ENCODE results near the gene LMO7.

Gene LMO7

DNA sequence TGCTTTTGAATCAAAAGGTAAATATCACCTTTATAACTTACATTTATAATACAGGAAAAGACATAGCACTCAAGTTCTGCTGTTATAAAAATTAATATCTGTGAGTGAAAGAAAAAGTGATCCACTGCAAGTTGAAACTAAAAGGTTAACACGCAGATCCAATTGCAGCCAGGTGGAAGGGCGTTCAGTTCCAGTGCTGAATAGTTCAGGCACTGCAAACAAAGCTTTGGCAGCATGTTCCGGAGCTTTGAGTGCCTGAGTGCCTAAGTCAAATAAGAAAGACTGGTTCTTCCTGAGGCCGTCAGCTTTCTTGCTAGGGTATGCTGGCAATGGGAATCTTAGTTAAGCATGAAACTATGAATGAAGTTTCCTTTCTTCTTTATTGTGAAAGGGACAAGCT is 200.3 kb downstream of the LMO7 start:
- H3K9ac ChIP-seq (ENCODE audit: insufficient read length): no peak overlapping the region
- TF ChIP-seq FOXP2 (optimal IDR thresholded peaks at IDR 0.05; ENCODE audit: control extremely low read depth, extremely low read length, insufficient read depth) (no peak), POLR2AphosphoS5 (IDR thresholded peaks at IDR 0.05; ENCODE audit: borderline replicate concordance, low read depth, low read length) (no peak), EZH2 (IDR thresholded peaks at IDR 0.05) (no peak)
- no peaks in the 10 kb centered on the region for H3K9me3 ChIP-seq (ENCODE audit: low read depth, low read length)
- no peak overlapping the region for H3K4me3 ChIP-seq
- DNase-seq (ENCODE audit: low read depth, low spot score): no peak
- H3K27ac ChIP-seq: no peak overlapping the region
- H3K36me3 ChIP-seq (ENCODE audit: insufficient read depth, low read length): peaks cover 28% of the 10 kb centered on the region

DNA sequence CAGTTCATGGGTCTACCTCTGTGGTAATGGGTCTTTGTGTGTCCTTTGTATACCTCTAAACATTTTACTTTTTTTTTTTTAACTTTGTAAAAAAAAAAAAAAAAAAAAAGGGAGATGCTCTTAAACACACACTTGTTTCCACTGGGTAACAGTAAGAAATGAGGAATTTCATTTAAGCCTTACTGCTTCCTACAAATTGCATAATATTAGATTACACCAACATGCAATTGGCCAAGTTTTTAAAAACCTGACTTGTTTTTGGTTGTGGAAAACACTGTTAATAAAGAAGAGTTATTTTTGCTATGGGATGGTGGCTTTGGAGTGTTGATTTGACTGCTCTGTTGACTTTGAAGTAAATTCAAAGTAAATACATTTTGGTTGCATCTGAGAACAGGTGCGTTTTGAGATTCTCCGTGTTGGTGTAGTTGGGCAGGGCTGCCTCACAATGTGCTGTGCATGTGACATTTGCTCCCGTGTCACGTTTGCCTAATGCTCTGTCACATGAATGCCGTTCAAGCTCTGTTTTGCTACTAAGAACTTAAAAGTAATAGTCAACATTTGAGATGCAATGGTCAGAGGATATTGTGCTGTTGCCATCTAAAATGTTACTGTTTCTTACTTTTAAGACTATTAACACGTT is 202.4 kb downstream of the LMO7 start:
- Histone ChIP-seq H3K9ac (ENCODE audit: insufficient read length) (no peak overlapping the region), H3K9me3 (ENCODE audit: low read depth, low read length) (no peaks in the 10 kb centered on the region), H3K4me3 (no peak overlapping the region), H3K27ac (no peak overlapping the region), H3K36me3 (ENCODE audit: insufficient read depth, low read length) (peaks cover 44% of the 10 kb centered on the region)
- TF ChIP-seq FOXP2 (optimal IDR thresholded peaks at IDR 0.05; ENCODE audit: control extremely low read depth, extremely low read length, insufficient read depth) (no peak), POLR2AphosphoS5 (IDR thresholded peaks at IDR 0.05; ENCODE audit: borderline replicate concordance, low read depth, low read length) (no peak), EZH2 (IDR thresholded peaks at IDR 0.05) (no peak)
- no peak for DNase-seq (ENCODE audit: low read depth, low spot score)

DNA sequence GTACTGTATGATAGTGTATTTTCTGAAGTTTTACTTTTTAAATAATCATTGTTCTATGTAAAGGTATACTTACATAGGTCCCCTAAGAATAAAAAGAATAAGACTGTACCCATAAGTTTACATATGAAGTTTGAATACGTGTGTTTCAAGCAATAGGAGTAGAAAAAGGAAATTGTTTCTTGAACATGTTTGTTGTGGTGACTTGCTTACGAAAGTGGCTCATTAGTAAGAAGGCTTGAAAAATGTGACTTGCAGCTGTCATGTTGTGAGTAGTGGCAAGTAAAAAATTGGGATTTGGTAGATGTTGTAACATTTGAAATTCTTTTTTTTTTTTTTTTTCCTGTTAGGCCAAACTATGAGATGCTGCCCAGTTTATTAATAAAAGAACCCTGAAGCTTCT is 203.3 kb downstream of the LMO7 start:
- Histone ChIP-seq H3K27ac (no peak overlapping the region), H3K4me3 (no peak overlapping the region), H3K9me3 (ENCODE audit: low read depth, low read length) (no peaks in the 10 kb centered on the region), H3K36me3 (ENCODE audit: insufficient read depth, low read length) (peaks cover 50% of the 10 kb centered on the region), H3K9ac (ENCODE audit: insufficient read length) (no peak overlapping the region)
- no peak for DNase-seq (ENCODE audit: low read depth, low spot score)
- TF ChIP-seq EZH2 (IDR thresholded peaks at IDR 0.05) (no peak), POLR2AphosphoS5 (IDR thresholded peaks at IDR 0.05; ENCODE audit: borderline replicate concordance, low read depth, low read length) (no peak), FOXP2 (optimal IDR thresholded peaks at IDR 0.05; ENCODE audit: control extremely low read depth, extremely low read length, insufficient read depth) (no peak)

DNA sequence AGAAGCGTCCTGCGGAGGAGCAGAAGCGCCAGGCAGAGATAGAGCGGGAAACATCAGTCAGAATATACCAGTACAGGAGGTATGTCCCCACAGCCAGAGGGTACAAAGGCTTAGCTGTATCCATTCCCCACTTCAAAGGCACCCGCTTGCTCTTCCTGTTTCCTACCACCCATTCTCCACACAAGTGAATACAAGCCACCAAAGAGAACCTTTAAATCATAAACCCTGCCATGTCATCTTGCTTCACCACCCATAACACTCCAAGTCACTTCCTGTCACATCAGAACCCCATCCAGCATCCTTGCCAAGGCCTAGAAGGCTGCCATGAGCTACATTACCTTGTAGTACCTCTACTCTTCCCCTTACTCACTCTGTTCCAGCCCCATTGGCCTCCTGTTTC is 205.8 kb downstream of the LMO7 start:
- no peaks in the 10 kb centered on the region for H3K9me3 ChIP-seq (ENCODE audit: low read depth, low read length)
- no peak for DNase-seq (ENCODE audit: low read depth, low spot score)
- H3K4me3 ChIP-seq: no peak overlapping the region
- TF ChIP-seq EZH2 (IDR thresholded peaks at IDR 0.05): no peak
- TF ChIP-seq FOXP2 (optimal IDR thresholded peaks at IDR 0.05; ENCODE audit: control extremely low read depth, extremely low read length, insufficient read depth): no peak
- no peak for TF ChIP-seq POLR2AphosphoS5 (IDR thresholded peaks at IDR 0.05; ENCODE audit: borderline replicate concordance, low read depth, low read length)
- H3K36me3 ChIP-seq (ENCODE audit: insufficient read depth, low read length): peaks cover 57% of the 10 kb centered on the region
- H3K9ac ChIP-seq (ENCODE audit: insufficient read length): no peak overlapping the region
- no peak overlapping the region for H3K27ac ChIP-seq

DNA sequence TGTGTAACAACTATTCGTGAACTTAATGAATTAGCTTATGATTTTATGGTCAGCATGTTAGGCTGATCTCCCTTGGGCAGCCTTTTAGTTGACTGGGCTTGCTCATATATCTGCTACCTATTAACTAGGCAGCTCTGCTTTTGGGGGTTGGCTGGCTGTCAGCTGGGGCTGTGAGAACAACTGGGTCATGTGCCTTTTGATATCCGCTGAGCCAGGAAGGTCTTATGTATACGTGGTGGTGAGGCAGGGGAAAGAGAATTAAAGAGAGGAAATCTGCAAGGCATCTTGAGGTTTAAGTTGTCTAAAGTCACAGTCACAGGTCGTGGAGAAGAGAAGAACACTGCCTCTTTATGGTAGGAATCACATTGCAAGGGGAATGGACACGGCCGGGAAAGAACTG is 206.9 kb downstream of the LMO7 start:
- Histone ChIP-seq H3K9me3 (ENCODE audit: low read depth, low read length) (no peaks in the 10 kb centered on the region), H3K4me3 (no peak overlapping the region), H3K9ac (ENCODE audit: insufficient read length) (no peak overlapping the region), H3K36me3 (ENCODE audit: insufficient read depth, low read length) (peaks cover 53% of the 10 kb centered on the region), H3K27ac (no peak overlapping the region)
- TF ChIP-seq FOXP2 (optimal IDR thresholded peaks at IDR 0.05; ENCODE audit: control extremely low read depth, extremely low read length, insufficient read depth) (no peak), POLR2AphosphoS5 (IDR thresholded peaks at IDR 0.05; ENCODE audit: borderline replicate concordance, low read depth, low read length) (no peak)
- no peak for DNase-seq (ENCODE audit: low read depth, low spot score)

DNA sequence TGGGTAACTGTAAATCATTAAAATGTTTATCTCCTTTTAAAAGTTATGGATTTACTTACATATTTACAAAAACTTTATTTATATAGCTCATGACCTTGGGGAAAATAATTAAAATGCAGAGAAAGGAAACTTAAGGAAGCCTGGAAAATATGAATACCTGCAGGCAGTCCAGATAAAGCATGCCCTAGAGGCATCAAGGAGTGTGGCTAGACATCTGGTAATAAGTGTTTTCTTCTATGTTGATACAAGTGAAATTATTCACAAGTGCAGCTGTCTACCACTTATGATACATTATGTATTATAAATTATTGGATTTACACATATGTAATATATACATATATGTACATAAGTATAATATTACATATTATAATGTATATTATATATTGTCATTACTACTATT is 207.9 kb downstream of the LMO7 start:
- TF ChIP-seq EZH2 (IDR thresholded peaks at IDR 0.05): no peak
- no peak for TF ChIP-seq POLR2AphosphoS5 (IDR thresholded peaks at IDR 0.05; ENCODE audit: borderline replicate concordance, low read depth, low read length)
- no peak for TF ChIP-seq FOXP2 (optimal IDR thresholded peaks at IDR 0.05; ENCODE audit: control extremely low read depth, extremely low read length, insufficient read depth)

DNA sequence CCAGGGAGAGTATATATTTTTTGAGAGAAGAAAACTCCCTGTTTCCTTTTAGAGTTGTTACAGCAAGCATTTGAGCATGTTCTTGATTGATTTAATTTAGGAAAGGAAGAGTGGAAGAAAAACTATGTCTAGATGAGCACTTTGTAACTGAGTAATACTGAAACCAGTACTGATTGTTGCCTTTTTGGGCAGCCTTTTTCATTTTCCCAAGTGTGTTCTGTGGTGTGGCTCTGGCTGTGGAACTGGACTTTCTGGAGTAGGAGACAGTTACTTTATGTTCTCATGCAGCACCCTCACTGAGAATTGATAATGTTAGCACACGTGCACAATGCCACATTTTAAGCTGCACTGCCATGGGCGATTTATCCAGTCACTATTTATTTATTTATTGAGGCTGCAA is 211.5 kb downstream of the LMO7 start:
- Histone ChIP-seq H3K9ac (ENCODE audit: insufficient read length) (no peak overlapping the region), H3K27ac (no peak overlapping the region), H3K36me3 (ENCODE audit: insufficient read depth, low read length) (peaks cover 57% of the 10 kb centered on the region), H3K9me3 (ENCODE audit: low read depth, low read length) (no peaks in the 10 kb centered on the region), H3K4me3 (no peak overlapping the region)
- no peak for TF ChIP-seq POLR2AphosphoS5 (IDR thresholded peaks at IDR 0.05; ENCODE audit: borderline replicate concordance, low read depth, low read length)
- no peak for TF ChIP-seq FOXP2 (optimal IDR thresholded peaks at IDR 0.05; ENCODE audit: control extremely low read depth, extremely low read length, insufficient read depth)
- no peak for TF ChIP-seq EZH2 (IDR thresholded peaks at IDR 0.05)
- DNase-seq (ENCODE audit: low read depth, low spot score): no peak

More for the DNA sequence above, 207.9 kb downstream of the LMO7 start:
- Histone ChIP-seq H3K27ac (no peak overlapping the region), H3K4me3 (no peak overlapping the region), H3K9ac (ENCODE audit: insufficient read length) (no peak overlapping the region), H3K9me3 (ENCODE audit: low read depth, low read length) (no peaks in the 10 kb centered on the region), H3K36me3 (ENCODE audit: insufficient read depth, low read length) (peaks cover 61% of the 10 kb centered on the region)
- DNase-seq (ENCODE audit: low read depth, low spot score): no peak

DNA sequence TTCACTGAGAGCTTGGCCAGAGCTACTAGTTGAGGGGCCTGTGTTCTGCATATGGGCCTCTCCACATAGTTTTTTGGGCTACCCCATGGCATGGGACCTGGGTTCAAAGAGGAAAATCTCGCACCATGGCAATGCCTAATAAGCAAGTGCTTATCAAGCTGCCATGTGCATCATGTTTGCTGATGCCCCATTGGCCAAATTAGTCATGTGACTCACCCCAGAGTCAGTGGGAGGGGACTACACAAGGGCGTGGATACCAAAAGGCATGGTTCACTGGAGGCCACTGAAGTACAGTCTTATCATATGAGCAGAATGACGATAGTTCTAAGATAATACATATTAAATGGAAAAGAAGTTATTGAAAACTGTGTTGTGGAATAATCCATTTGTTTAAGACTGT is 214.8 kb downstream of the LMO7 start:
- no peak overlapping the region for H3K4me3 ChIP-seq
- no peak overlapping the region for H3K27ac ChIP-seq
- H3K9ac ChIP-seq (ENCODE audit: insufficient read length): no peak overlapping the region
- no peak for DNase-seq (ENCODE audit: low read depth, low spot score)
- TF ChIP-seq FOXP2 (optimal IDR thresholded peaks at IDR 0.05; ENCODE audit: control extremely low read depth, extremely low read length, insufficient read depth) (no peak), EZH2 (IDR thresholded peaks at IDR 0.05) (no peak), POLR2AphosphoS5 (IDR thresholded peaks at IDR 0.05; ENCODE audit: borderline replicate concordance, low read depth, low read length) (no peak)
- H3K36me3 ChIP-seq (ENCODE audit: insufficient read depth, low read length): peaks cover 46% of the 10 kb centered on the region
- H3K9me3 ChIP-seq (ENCODE audit: low read depth, low read length): no peaks in the 10 kb centered on the region

DNA sequence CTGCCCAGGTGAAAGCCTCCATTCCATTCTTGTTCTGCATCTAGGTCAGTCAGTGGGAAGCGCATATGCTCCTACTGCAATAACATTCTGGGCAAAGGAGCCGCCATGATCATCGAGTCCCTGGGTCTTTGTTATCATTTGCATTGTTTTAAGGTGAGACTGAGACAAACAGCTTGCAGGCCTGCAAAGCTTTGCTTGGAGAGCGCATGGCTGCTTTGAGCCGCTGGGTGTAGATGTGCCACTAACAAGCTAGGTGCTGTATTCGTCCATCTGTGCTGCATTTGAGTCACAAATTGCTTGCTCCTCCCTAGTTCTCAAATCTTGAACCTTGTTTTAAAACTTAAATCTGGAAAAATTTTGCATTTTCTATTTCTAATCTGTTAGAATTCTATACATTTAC is 219.1 kb downstream of the LMO7 start:
- no peaks in the 10 kb centered on the region for H3K9me3 ChIP-seq (ENCODE audit: low read depth, low read length)
- peaks cover 31% of the 10 kb centered on the region for H3K36me3 ChIP-seq (ENCODE audit: insufficient read depth, low read length)
- no peak for TF ChIP-seq EZH2 (IDR thresholded peaks at IDR 0.05)
- TF ChIP-seq POLR2AphosphoS5 (IDR thresholded peaks at IDR 0.05; ENCODE audit: borderline replicate concordance, low read depth, low read length): no peak
- TF ChIP-seq FOXP2 (optimal IDR thresholded peaks at IDR 0.05; ENCODE audit: control extremely low read depth, extremely low read length, insufficient read depth): no peak
- H3K9ac ChIP-seq (ENCODE audit: insufficient read length): no peak overlapping the region
- H3K27ac ChIP-seq: no peak overlapping the region
- no peak overlapping the region for H3K4me3 ChIP-seq
- DNase-seq (ENCODE audit: low read depth, low spot score): no peak

Data from SK-N-MC (cell line).